Sigmoid colon (tissue), 4 donors: Measurements from ENCODE around the gene CNTFR.

Experiments
- CTCF ChIP-seq, 4 experiments: fragments of 450-650 bp in 3 of 4; fragments of 200-600 bp in 1 of 4; IDR thresholded peaks; one replicate each; pipeline ENCODE4 v1.5.1; 2016 to 2019; ENCODE audit warnings: antibody characterized with exemption in 4 of 4, mild to moderate bottlenecking in 3 of 4, moderate library complexity in 2 of 4
- EP300 ChIP-seq, 4 donors: sonication (generic); formaldehyde crosslinking; IDR thresholded peaks; one replicate each; pipeline ENCODE4 v1.6.1; 2017; ENCODE audit warnings: antibody characterized with exemption in 4 of 4
- POLR2A ChIP-seq, 2 donors: fragments of 450-650 bp; IDR thresholded peaks; one replicate each; pipeline ENCODE4 v1.6.1; 2016; ENCODE audit warnings: antibody characterized with exemption in 2 of 2, mild to moderate bottlenecking in 2 of 2, moderate library complexity in 2 of 2
- POLR2AphosphoS5 ChIP-seq, 4 donors: sonication (generic); formaldehyde crosslinking; IDR thresholded peaks; one replicate each; pipeline ENCODE4 v1.6.1; 2017; ENCODE audit warnings: antibody characterized with exemption in 4 of 4

- TF ChIP-seq POLR2A (IDR thresholded peaks at IDR 0.05) (no peak), POLR2AphosphoS5 (IDR thresholded peaks at IDR 0.05) (no peak), CTCF (IDR thresholded peaks at IDR 0.05) (no peak), EP300 (IDR thresholded peaks at IDR 0.05) (no peak)
Measured at GRCh38 chr9:34633166-34633565, 43.6 kb upstream of the CNTFR start.
